IPS-18a (cell line): Measurements from ENCODE around the gene IL18RAP.

Experiments
- H3K27ac ChIP-seq: one replicate; pipeline ENCODE4 v1.5.1; 2013; ENCODE audit warnings: low read length
- H3K27me3 ChIP-seq: one replicate; pipeline ENCODE4 v1.6.1; 2013; ENCODE audit warnings: mild to moderate bottlenecking, low read length; ENCODE audit not compliant: control insufficient read depth, insufficient read depth
- H3K36me3 ChIP-seq: one replicate; pipeline ENCODE4 v1.6.1; 2013; ENCODE audit warnings: low read depth, low read length; ENCODE audit not compliant: control insufficient read depth
- H3K4me1 ChIP-seq: one replicate; pipeline ENCODE4 v1.6.1; 2013; ENCODE audit warnings: low read depth, low read length; ENCODE audit not compliant: control insufficient read depth
- H3K4me3 ChIP-seq: one replicate; pipeline ENCODE4 v1.5.1; 2013; ENCODE audit warnings: low read length
- H3K9ac ChIP-seq: one replicate; pipeline ENCODE4 v1.6.1; 2013; ENCODE audit warnings: mild to moderate bottlenecking, low read length, moderate library complexity
- H3K9me3 ChIP-seq: one replicate; pipeline ENCODE4 v1.6.1; 2013; ENCODE audit warnings: low read depth, low read length; ENCODE audit not compliant: control insufficient read depth

Gene IL18RAP, protein sequence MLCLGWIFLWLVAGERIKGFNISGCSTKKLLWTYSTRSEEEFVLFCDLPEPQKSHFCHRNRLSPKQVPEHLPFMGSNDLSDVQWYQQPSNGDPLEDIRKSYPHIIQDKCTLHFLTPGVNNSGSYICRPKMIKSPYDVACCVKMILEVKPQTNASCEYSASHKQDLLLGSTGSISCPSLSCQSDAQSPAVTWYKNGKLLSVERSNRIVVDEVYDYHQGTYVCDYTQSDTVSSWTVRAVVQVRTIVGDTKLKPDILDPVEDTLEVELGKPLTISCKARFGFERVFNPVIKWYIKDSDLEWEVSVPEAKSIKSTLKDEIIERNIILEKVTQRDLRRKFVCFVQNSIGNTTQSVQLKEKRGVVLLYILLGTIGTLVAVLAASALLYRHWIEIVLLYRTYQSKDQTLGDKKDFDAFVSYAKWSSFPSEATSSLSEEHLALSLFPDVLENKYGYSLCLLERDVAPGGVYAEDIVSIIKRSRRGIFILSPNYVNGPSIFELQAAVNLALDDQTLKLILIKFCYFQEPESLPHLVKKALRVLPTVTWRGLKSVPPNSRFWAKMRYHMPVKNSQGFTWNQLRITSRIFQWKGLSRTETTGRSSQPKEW

DNA sequence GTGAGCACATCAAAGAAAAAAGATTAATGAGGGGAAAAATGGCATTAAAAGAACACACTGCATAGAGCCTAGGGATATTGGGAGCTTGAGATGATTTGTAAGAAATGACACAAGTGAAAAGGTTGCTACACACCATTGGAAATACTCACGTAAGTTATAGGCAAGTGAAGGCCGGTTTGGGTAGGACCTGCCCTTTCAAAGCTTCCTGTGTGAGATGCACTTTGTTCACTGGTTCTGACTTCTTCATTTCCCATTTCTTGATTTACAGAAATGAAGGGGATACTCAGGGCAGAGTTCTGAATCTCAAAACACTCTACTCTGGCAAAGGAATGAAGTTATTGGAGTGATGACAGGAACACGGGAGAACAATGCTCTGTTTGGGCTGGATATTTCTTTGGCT is at the start of gene IL18RAP:
TSS of gene IL18RAP (plus strand) at position 251 of the 400 bp plus-strand sequence. CDS start at position 369, 118 bp downstream.
- H3K4me3 ChIP-seq, result no peak within 1 kb of the TSS
- H3K9me3 ChIP-seq, result no peaks in the 10 kb centered on the region
- no peak within 1 kb of the TSS for H3K9ac ChIP-seq
- H3K36me3 ChIP-seq, result no peaks in the 10 kb centered on the region
- H3K4me1 ChIP-seq, result no peaks in the 10 kb centered on the region
- H3K27ac ChIP-seq, result no peak within 1 kb of the TSS
- H3K27me3 ChIP-seq, result no peaks in the 10 kb centered on the region

DNA sequence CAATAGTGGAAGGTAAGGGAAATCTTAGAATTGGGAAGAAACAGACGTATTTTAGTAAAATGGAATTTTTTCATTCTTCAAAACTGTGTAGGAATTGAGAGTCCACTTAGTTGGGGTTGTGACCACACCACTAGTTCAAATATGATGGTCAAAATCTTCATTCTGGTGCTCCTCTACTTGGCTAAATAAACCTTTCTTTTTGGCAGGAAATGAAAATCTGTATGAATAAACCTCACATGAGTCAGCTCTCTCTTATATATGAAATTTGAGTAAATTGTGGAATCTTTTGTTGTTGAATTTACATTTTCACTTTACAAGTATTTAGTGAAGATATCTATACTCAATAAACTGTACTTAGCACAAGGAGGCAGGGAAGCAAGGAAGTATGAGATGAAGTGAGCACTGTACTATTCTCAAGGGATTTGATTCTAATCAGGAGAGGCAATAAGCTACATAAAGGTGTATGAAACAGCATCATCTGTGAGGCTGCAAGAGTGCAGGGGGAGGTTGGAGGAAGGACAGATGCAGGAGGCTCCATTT is 46.8 kb upstream of the IL18RAP start:
- Histone ChIP-seq H3K4me3 (no peak overlapping the region), H3K4me1 (no peaks in the 10 kb centered on the region), H3K9me3 (no peaks in the 10 kb centered on the region), H3K27ac (no peak overlapping the region), H3K27me3 (no peaks in the 10 kb centered on the region), H3K9ac (no peak overlapping the region), H3K36me3 (no peaks in the 10 kb centered on the region)

DNA sequence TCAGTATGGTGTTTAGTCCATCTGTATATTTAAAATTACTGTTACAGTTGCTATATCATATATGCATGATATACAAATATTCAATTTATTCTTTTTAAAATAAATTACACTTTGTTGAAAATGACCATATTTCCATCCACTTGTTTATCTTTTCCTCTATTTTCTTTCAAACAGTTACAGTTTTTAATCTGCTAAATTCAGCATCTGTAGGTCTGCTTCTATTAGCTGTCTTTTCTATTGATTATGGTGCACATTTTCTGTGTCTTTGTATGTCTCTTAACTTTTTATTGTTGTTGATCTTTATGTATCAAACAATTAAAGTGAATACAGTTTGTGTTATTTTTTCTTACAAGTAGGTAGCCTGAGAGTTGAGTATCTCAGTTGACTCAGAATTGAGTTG is 39.2 kb upstream of the IL18RAP start:
- H3K4me3 ChIP-seq, result no peak overlapping the region
- no peaks in the 10 kb centered on the region for H3K36me3 ChIP-seq
- peaks cover 18% of the 10 kb centered on the region for H3K9me3 ChIP-seq
- H3K9ac ChIP-seq, result no peak overlapping the region
- H3K27ac ChIP-seq, result no peak overlapping the region
- H3K4me1 ChIP-seq, result no peaks in the 10 kb centered on the region
- H3K27me3 ChIP-seq, result no peaks in the 10 kb centered on the region

DNA sequence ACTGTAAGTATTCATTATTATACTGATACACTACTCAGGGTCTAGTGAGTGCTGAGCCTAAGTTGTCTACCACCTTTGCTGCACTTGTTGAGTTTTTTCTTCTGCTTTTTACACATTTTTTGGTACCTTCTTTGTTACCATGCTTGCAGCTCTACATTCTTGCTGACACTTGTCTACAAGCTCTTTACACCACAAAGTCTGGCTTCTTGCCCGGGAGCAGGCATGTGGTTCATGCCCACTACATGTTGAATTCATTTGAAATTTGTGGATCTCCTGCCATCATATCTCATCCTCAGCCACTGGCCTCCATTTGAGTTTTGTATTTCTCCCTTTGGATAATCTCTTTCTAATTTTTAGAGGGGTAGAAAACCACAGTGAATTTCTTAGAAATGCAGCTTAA is 37.4 kb upstream of the IL18RAP start:
- Histone ChIP-seq H3K9me3 (peaks cover 18% of the 10 kb centered on the region), H3K36me3 (no peaks in the 10 kb centered on the region), H3K9ac (no peak overlapping the region), H3K27me3 (no peaks in the 10 kb centered on the region), H3K27ac (no peak overlapping the region), H3K4me1 (no peaks in the 10 kb centered on the region), H3K4me3 (no peak overlapping the region)

DNA sequence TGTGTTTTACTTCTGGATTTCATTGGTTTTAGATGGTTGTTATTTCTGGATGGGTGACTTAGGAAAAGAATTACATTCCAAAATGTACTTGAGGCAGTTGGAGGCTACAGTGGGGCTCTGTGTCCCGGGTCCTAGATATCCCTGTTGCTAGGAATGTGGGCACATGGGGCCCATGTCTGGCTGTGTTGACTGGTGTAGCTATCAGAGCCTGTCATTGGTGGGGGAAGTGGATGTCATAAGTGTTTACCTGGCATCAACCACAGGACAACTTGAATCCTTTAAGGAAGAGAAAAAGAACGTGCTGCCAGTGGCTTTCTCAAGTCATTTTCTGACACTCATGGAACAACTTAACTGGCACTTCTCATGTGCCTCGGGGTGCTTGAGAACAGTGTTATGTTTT is 37.0 kb upstream of the IL18RAP start:
- H3K4me1 ChIP-seq, result no peaks in the 10 kb centered on the region
- no peaks in the 10 kb centered on the region for H3K27me3 ChIP-seq
- no peak overlapping the region for H3K4me3 ChIP-seq
- no peaks in the 10 kb centered on the region for H3K36me3 ChIP-seq
- H3K27ac ChIP-seq, result no peak overlapping the region
- peaks cover 18% of the 10 kb centered on the region for H3K9me3 ChIP-seq
- no peak overlapping the region for H3K9ac ChIP-seq

DNA sequence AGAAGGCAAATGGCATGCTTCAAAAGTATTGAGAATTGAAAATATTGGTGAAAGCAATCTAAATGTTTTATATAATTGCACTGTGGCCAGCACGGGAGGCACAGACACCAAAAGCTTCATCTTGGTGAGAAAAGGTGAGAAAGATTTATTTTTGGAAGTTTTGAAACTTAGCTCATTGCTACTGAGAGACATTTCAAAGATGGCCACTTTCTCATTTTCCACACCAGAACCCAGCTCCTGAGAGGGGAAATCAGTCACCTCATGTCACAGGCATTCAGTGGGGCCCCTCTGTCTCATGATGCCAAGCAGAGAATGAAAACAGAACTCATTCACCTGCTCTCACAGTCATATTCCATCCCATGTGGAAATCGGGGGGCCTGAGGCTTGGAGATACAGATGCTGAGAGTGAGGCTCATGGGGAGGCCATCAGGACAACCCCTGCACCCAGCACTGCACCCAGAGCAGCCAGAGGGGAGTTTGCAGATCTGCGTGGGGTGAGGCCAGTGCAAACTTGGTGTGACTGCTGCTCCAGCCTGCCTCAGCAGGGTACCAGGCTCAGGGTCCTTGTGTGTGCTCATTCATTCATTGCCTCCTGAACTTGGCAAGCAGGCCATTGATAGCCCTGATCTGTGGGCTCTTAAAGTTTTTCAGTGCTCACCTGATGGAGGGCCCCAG is 36.0 kb upstream of the IL18RAP start:
- no peaks in the 10 kb centered on the region for H3K27me3 ChIP-seq
- H3K9me3 ChIP-seq, result peaks cover 18% of the 10 kb centered on the region
- H3K36me3 ChIP-seq, result no peaks in the 10 kb centered on the region
- no peak overlapping the region for H3K27ac ChIP-seq
- no peaks in the 10 kb centered on the region for H3K4me1 ChIP-seq
- no peak overlapping the region for H3K9ac ChIP-seq
- H3K4me3 ChIP-seq, result no peak overlapping the region

DNA sequence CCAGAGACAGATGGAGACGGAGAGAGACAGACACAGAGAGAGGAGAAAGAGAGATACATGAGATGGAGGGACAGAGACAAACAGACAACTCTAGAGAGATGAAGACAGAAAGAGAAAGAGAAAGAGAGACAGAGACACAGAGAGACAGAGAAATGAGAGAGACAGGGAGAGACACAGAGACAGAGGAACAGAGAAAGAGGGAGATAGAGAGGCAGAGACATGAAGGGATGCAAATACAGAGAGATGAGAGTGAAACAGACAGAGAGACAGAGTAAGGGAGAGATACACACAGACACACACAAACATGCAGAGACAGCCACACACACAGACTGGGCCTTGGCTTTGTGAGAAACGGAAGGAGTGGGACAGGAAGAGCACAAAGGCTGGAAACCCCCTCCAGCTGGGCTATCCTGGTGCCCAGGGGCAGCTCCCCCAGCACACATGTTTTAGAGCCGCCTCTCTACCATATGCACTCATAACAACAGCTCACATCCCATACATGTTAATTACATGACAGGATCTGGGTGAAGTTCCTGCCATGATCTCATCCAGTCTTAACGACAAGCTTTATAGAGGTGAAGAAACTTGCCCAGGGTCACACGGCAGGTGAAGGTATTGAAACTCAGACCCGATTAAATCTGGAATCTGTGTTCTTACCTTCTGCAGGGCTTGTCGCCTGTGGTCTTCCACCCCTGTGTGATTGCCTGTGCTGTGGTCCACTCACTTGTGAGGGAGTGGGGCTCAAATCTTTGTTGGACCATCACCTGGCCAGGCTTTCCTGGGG is 35.0 kb upstream of the IL18RAP start:
- Histone ChIP-seq H3K36me3 (no peaks in the 10 kb centered on the region), H3K27ac (no peak overlapping the region), H3K4me1 (no peaks in the 10 kb centered on the region)

DNA sequence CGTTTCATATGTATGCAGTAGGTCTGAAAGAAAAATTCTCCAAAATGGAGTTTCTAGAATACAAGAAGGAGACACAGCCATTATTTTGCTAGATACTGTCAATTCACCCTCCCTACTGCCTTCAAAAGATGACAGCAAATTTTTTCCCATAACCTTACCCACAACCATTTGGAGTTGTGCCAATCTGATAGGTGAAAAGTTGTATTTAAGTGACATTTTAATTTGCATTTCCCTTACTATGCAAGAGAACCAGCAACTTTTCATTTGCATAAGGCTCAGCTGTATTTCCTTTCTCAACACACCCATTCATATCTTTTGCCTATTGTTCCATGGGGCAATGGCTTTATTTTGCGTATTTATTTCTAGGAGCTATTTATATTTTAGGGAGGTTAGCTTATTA is 31.4 kb upstream of the IL18RAP start:
- Histone ChIP-seq H3K4me1 (no peaks in the 10 kb centered on the region), H3K4me3 (no peak overlapping the region), H3K9ac (no peak overlapping the region), H3K27me3 (no peaks in the 10 kb centered on the region), H3K9me3 (no peaks in the 10 kb centered on the region), H3K36me3 (no peaks in the 10 kb centered on the region), H3K27ac (no peak overlapping the region)

More for the DNA sequence above, 35.0 kb upstream of the IL18RAP start:
- Histone ChIP-seq H3K9me3 (peaks cover 14% of the 10 kb centered on the region), H3K4me3 (no peak overlapping the region), H3K9ac (no peak overlapping the region), H3K27me3 (no peaks in the 10 kb centered on the region)

DNA sequence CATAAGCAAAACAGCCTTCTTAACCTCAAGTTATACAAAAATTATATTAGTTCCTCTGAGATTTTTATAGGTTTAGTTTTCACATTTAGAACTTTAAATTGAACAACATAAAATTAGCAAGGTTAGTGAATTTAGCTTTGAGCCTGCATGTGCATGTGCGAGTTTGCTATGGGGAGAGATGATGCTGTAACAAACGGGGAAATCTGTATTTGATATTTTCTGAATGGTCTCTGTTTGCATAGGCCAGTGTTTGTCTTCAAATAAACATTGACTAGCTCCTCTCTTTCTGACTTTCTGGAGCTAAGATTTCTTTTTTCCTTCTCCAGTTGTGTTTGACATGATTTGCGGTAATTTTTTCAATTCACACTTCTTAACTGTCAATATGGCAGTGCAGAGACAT is 30.9 kb upstream of the IL18RAP start:
- Histone ChIP-seq H3K9ac (no peak overlapping the region), H3K4me1 (no peaks in the 10 kb centered on the region), H3K27me3 (no peaks in the 10 kb centered on the region), H3K4me3 (no peak overlapping the region), H3K27ac (no peak overlapping the region), H3K36me3 (no peaks in the 10 kb centered on the region), H3K9me3 (no peaks in the 10 kb centered on the region)

DNA sequence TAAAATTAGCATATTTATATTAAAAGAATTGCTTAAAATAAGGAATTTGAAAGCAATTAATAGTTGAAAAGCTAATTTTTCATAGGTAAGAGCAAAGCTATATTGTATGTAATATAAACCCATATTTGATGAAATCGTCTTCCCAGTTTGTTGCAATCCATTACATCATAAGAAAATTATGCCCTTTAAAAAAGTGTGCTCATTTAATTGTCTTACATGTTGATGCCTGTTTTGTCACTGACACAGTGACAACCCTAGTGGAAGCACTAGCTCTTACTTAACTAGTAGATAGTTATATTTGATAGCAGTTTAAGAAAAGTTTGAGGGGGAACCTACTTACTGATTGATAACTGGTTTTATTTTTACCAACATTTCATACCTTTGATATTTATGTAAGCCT is 30.0 kb upstream of the IL18RAP start:
- H3K36me3 ChIP-seq, result no peaks in the 10 kb centered on the region
- no peaks in the 10 kb centered on the region for H3K27me3 ChIP-seq
- no peak overlapping the region for H3K4me3 ChIP-seq
- H3K4me1 ChIP-seq, result no peaks in the 10 kb centered on the region
- no peaks in the 10 kb centered on the region for H3K9me3 ChIP-seq
- H3K27ac ChIP-seq, result no peak overlapping the region
- H3K9ac ChIP-seq, result no peak overlapping the region

DNA sequence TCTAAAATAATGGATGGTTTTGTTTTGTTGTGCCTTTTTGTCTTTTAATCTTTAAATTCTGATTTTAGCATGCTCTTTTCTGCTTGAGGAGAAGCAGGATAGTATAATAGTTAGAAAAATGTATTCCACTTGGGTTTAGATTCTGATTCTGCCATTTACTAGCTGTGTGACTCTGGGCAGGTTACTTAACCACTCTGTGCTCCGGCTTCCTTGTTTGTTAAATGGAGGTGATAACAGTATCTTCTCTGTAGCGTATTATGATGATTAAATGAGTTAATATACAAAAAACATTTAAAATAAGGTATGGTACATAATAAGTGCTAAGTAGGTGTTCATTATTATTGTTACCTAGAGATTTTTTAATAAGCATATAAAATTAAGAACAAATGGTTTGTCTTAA is 26.9 kb upstream of the IL18RAP start:
- Histone ChIP-seq H3K36me3 (no peaks in the 10 kb centered on the region), H3K9me3 (no peaks in the 10 kb centered on the region), H3K9ac (no peak overlapping the region), H3K4me1 (no peaks in the 10 kb centered on the region), H3K4me3 (no peak overlapping the region), H3K27me3 (no peaks in the 10 kb centered on the region), H3K27ac (no peak overlapping the region)
